OCI-LY7 (cell line): ENCODE results near the gene HPN. TPM values are rescaled to one million over a fixed set of nuclear protein-coding genes. Genes with fewer than 3 reads are reported as not detected.

Source experiments
- BruUV-seq: library from RNA; stranded (reverse); fragments of 400-500 nt; replicated peaks from 2 replicates; lab custom pipeline; 2021; lab: Mats Ljungman, UMichigan
- CTCF ChIA-PET: fragments of 300-600 bp; sonication (Branson Sonifier 250); formaldehyde crosslinking; loops from one replicate; lab custom pipeline; 2022; ENCODE audit warnings: antibody characterized with exemption; ENCODE audit not compliant: unreplicated experiment; lab: Charles Lee
- POLR2A ChIA-PET: fragments of 300-600 bp; sonication (Branson Sonifier 250); formaldehyde crosslinking; loops from one replicate; lab custom pipeline; 2022; ENCODE audit warnings: antibody characterized with exemption; lab: Charles Lee
- DNase-seq: peaks from one replicate; pipeline ENCODE4 v3.0.0-alpha.2; 2015; ENCODE audit warnings: low spot score
- H2AFZ ChIP-seq: fragments of 200-600 bp; sonication (generic), shearing (Covaris generic); 2 replicates; pipeline ENCODE4 v1.6.1; 2014; ENCODE audit warnings: mild to moderate bottlenecking, antibody characterized with exemption, low read length, moderate library complexity
- H3K27ac ChIP-seq: fragments of 200-600 bp; sonication (generic); 2 replicates; pipeline ENCODE4 v1.5.1; 2014; ENCODE audit warnings: mixed run types, low read depth, mild to moderate bottlenecking, moderate library complexity, low read length, inconsistent platforms; ENCODE audit not compliant: poor library complexity, severe bottlenecking
- H3K36me3 ChIP-seq: fragments of 200-600 bp; sonication (generic); 2 replicates; pipeline ENCODE4 v1.6.1; 2014; ENCODE audit warnings: mild to moderate bottlenecking, antibody characterized with exemption, low read length, moderate library complexity, mixed read lengths; ENCODE audit not compliant: insufficient read depth
- H3K4me1 ChIP-seq: fragments of 200-600 bp; sonication (generic); 2 replicates; pipeline ENCODE4 v1.5.1; 2014; ENCODE audit warnings: mild to moderate bottlenecking, low read length; ENCODE audit not compliant: insufficient read depth, poor library complexity, severe bottlenecking
- H3K4me2 ChIP-seq: fragments of 200-600 bp; sonication (generic); 2 replicates; pipeline ENCODE4 v1.6.1; 2014; ENCODE audit warnings: mild to moderate bottlenecking, low read length
- H3K4me3 ChIP-seq: fragments of 200-600 bp; sonication (generic); 2 replicates; pipeline ENCODE4 v1.5.1; 2014; ENCODE audit warnings: mild to moderate bottlenecking, low read depth, low read length; ENCODE audit not compliant: poor library complexity, severe bottlenecking
- H3K79me2 ChIP-seq: fragments of 200-600 bp; sonication (generic); 2 replicates; pipeline ENCODE4 v1.6.1; 2016; ENCODE audit warnings: low read depth, mild to moderate bottlenecking, low read length, moderate library complexity, mixed read lengths; ENCODE audit not compliant: insufficient read depth
- H3K9me2 ChIP-seq: fragments of 200-600 bp; sonication (generic); 2 replicates; pipeline ENCODE4 v1.6.1; 2016; ENCODE audit warnings: mild to moderate bottlenecking, low read length, mixed read lengths; ENCODE audit not compliant: insufficient read depth
- H3K9me3 ChIP-seq: fragments of 200-600 bp; sonication (generic); 2 replicates; pipeline ENCODE4 v1.6.1; 2014; ENCODE audit warnings: mild to moderate bottlenecking, mixed run types, low read length, mixed read lengths
- H4K20me1 ChIP-seq: fragments of 200-600 bp; sonication (generic); 2 replicates; pipeline ENCODE4 v1.6.1; 2014; ENCODE audit warnings: mild to moderate bottlenecking, antibody characterized with exemption, low read length, moderate library complexity, mixed read lengths; ENCODE audit not compliant: insufficient read depth
- EZH2phosphoT487 ChIP-seq: fragments of 200-600 bp; sonication (generic); IDR thresholded peaks from 2 replicates; pipeline ENCODE4 v1.6.1; 2018; ENCODE audit warnings: low read depth, borderline replicate concordance, mild to moderate bottlenecking, mixed run types, antibody characterized with exemption, low read length, moderate library complexity, mixed read lengths
- intact Hi-C: fragments of 100-400 bp; cut with micrococcal nuclease; formaldehyde crosslinking; loops from one replicate; pipeline ENCODE4 v1.10.0; 2022; ENCODE audit not compliant: unreplicated experiment
- total RNA-seq, 2 experiments: library from RNA; depleted of rRNA in 1 of 2; stranded (reverse); fragments of >200 nt in 1 of 2; shearing (Covaris generic) in 1 of 2; gene quantifications; 2 replicates each; pipeline ENCODE4 v1.2.3, GENCODE V29; 2014 to 2022
- TF ChIP-seq, protein P1 (sequence below): fragments of 200-600 bp; sonication (generic); conservative IDR thresholded peaks from 2 replicates; pipeline ENCODE4 v1.5.1; 2014; ENCODE audit warnings: mild to moderate bottlenecking, antibody characterized with exemption, low read length, moderate library complexity, mixed read lengths

The HPN gene
- total RNA-seq, 2 experiments from 2014 or later, result 0.17 to 0.19 TPM

DNA sequence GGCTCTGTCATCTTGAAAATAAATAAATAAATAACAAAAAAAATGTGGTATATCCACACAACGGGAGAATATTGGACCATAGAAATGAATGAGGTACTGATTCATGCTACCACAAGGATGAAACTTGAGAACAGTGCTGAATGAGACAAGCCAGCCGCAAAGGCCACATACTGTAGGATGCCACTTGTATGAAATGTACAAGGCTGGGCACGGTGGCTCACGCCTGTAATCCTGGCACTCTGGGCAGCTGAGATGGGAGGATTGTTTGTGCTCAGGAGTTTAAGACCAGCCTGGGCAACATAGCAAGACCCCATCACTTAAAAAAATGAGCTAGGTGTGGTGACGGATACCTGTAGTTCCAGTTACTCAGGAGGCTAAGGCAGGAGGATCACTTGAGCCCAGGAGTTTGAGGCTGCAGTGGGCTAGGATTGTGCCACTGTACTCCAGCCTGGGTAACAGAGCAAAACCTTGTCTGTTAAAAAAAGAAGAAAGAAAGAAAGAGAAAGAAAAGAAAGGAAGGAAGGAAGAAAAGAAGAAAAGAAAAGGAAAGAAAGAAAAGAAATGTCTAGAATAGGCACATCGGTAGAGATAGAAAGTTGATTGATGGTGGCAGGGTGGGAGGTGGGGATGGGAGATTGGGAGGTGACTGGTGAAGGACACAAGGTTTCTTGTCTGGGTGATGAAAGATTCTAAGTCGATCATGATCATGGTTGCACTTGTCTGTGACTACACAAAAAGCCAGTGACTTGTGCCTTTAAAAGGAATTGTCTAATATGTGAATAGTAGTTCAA, 20.3 kb downstream of the HPN start:
- DNase-seq, result no peak
- no peak for TF ChIP-seq EZH2phosphoT487
- TF ChIP-seq, protein P1, sequence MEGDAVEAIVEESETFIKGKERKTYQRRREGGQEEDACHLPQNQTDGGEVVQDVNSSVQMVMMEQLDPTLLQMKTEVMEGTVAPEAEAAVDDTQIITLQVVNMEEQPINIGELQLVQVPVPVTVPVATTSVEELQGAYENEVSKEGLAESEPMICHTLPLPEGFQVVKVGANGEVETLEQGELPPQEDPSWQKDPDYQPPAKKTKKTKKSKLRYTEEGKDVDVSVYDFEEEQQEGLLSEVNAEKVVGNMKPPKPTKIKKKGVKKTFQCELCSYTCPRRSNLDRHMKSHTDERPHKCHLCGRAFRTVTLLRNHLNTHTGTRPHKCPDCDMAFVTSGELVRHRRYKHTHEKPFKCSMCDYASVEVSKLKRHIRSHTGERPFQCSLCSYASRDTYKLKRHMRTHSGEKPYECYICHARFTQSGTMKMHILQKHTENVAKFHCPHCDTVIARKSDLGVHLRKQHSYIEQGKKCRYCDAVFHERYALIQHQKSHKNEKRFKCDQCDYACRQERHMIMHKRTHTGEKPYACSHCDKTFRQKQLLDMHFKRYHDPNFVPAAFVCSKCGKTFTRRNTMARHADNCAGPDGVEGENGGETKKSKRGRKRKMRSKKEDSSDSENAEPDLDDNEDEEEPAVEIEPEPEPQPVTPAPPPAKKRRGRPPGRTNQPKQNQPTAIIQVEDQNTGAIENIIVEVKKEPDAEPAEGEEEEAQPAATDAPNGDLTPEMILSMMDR, result no peak
- H3K9me2 ChIP-seq, result no peaks in the 10 kb centered on the region
- ChIA-PET CTCF (no interaction called here), POLR2A (no interaction called here)
- intact Hi-C loops, result no loop called here
- H3K4me2 ChIP-seq, result no peak overlapping the region
- no peak overlapping the region for H3K27ac ChIP-seq
- H3K9me3 ChIP-seq, result no peaks in the 10 kb centered on the region
- H2AFZ ChIP-seq, result no peak overlapping the region
- H3K4me1 ChIP-seq, result peaks cover 9% of the 10 kb centered on the region
- H4K20me1 ChIP-seq, result no peaks in the 10 kb centered on the region
- no peak overlapping the region for H3K4me3 ChIP-seq
- H3K79me2 ChIP-seq, result no peaks in the 10 kb centered on the region
- no peaks in the 10 kb centered on the region for H3K36me3 ChIP-seq
- BruUV-seq, result no TSS peak

DNA sequence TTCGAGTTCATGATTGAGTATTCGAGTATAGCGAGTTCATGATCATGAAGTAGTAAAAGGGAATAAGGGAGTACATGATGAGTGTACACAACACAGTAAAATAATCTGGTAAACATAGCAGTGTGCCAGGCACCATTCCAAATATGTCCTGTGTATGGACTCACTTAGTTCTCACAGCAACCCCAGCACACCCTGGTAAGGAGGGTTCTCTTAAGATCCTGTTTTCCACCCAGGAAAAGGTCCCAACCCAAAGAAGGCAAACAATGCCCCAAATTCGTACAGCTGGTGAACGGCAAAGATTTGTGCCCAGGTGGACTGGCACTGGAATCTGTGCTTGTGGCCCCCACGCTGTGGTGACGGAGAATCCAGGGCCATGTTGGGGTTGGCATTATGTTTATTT, 21.4 kb downstream of the HPN start:
- no peak overlapping the region for H3K27ac ChIP-seq
- H3K4me1 ChIP-seq, result peaks cover 19% of the 10 kb centered on the region
- no peak overlapping the region for H3K4me3 ChIP-seq
- H3K79me2 ChIP-seq, result no peaks in the 10 kb centered on the region
- no TSS peak for BruUV-seq
- DNase-seq, result no peak
- H3K9me2 ChIP-seq, result no peaks in the 10 kb centered on the region
- ChIA-PET POLR2A (no interaction called here), CTCF (no interaction called here)
- no peaks in the 10 kb centered on the region for H3K36me3 ChIP-seq
- H2AFZ ChIP-seq, result no peak overlapping the region
- intact Hi-C loops, result no loop called here
- H3K4me2 ChIP-seq, result no peak overlapping the region
- TF ChIP-seq, protein P1, result no peak
- no peak for TF ChIP-seq EZH2phosphoT487
- no peaks in the 10 kb centered on the region for H4K20me1 ChIP-seq
- no peaks in the 10 kb centered on the region for H3K9me3 ChIP-seq
